HL-60/S4 treated with retinoic acid at 250 ng/mL for 4 days and 3 days (cell line): ENCODE results near the gene ABHD16B.

Source experiments
- in situ Hi-C: fragments of 300-500 bp; cut with MboI; formaldehyde crosslinking; loops from 2 replicates; pipeline ENCODE4 v1.7.0; 2022; ENCODE audit warnings: low sequenced_read_pairs

The ABHD16B gene

DNA sequence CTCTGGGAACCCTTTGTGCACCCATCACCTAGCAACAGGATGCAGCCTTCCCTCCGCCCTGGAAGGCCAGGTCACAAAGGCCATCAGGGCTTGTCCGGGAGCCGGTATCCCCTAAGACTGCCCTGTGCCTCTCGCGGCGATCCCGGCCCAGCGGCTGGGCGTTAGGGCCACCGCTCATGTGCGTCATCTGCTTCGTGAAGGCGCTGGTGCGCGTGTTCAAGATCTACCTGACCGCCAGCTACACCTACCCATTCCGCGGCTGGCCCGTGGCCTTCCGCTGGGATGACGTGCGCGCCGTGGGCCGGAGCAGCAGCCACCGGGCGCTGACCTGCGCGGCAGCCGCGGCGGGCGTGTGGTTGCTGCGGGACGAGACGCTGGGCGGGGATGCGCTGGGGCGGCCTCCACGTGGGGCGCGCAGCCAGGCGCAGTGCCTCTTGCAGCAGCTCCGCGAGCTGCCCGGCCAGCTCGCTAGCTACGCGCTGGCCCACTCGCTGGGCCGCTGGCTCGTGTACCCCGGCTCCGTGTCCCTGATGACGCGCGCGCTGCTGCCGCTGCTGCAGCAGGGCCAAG is at the start of gene ABHD16B:
Gene ABHD16B, plus strand, starts transcription at position 134 of the 570 bp plus-strand sequence. Its CDS starts 43 bp downstream, at position 177.
- in situ Hi-C loops: no loop called here

DNA sequence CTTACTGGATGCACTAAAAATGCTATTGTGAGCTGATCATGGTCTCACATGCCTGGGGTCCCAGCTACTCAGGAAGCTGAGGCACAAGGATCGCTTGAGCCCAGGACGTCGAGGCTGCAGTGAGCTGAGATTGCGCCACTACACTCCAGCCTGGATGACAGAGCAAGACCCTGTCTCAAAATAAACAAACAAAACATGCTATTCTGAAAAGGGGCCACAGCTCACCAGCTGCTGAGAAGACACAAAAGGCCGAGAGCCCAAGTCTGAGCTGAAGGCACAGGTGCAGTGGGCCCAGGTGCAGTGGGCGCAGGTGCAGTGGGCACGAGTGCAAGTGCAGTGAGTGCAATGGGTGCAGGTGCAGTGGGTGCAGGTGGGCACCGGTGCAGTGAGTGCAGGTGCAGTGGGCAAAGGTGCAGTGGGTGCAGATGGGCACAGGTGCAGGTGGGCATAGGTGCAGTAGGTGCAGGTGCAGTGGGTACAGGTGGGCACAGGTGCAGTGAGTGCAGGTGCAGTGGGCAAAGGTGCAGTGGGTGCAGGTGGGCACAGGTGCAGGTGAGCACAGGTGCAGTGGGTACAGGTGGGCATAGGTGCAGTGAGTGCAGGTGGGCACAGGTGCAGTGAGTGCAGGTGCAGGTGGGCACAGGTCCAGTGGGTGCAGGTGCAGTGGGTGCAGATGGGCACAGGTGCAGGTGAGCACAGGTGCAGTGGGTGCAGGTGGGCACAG is 46.2 kb upstream of the ABHD16B start:
- in situ Hi-C loops: no loop called here

DNA sequence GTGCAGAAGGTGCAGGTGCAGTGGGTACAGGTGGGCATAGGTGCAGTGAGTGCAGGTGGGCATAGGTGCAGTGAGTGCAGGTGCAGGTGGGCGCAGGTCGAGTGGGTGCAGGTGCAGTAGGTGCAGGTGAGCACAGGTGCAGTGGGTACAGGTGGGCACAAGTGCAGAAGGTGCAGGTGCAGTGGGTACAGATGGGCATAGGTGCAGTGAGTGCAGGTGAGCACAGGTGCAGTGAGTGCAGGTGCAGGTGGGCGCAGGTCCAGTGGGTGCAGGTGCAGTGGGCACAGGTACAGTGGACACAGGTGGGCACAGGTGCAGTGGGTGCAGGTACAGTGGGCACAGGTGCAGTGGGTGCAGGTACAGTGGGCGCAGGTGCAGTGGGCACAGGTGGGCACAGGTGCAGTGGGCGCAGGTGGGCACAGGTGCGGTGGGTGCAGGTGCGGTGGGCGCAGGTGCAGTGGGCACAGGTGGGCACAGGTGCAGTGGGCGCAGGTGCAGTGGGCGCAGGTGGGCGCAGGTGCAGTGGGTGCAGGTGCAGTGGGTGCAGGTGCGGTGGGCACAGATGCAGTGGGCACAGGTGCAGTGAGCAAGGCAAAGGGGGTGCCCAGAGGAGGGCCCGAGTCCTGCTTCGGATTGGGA is 45.6 kb upstream of the ABHD16B start:
- in situ Hi-C loops: no loop called here

DNA sequence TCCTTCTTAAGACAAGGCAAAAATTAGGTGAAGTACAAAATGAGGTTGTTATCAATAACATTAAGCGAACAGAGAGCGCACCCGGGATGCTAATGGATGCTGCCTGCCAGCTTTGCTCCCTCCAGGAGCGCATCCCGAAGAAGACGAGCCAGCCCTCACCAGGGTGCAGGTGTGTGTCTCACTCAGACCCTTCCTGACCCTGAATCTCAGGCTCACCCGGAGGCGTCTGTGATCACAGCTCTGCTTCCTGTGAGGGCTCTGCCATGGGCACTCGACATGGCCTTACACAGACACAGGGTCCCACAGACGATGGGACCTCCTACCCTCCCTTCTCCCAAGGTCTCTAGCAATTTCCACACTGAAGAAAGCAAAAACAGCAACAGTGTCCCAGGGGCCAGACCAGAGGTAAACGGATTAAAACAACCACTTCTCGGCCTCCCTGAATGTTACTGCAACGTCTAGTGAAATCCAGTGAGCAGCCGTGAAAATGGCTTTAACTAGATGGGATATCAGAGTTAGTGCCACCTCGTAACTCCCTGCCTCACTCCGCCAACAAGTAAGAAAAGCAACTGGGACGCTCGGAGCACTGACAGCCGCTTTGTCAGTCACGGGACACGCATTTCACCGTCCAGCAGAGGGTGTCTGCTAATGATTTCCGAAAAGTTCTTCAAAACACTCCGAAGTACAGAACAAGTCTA is 41.9 kb upstream of the ABHD16B start:
- in situ Hi-C loops: no loop called here

GRCh38 chr20:63821811-63822210 is 39.5 kb upstream of the ABHD16B start:
- in situ Hi-C loops: no loop called here

DNA sequence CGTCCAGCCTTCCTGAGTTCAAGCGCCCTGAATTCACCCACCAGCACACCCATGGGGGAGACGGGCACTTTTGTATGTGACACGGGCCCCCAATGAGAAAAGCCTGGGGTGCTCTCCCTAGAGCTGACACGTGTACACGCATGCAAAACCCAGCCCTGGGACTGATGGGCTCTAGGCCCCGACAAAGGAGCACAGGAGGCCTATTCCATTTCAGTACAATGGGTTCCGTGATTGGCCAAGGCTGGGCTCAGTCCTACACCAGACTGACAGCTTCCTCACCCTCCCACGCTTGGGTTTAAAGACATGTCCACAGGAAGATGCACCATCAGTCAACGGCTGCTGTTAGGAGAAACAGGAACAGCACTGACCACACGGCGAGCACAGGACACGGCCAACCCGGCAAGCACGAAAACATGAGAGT is 39.0 kb upstream of the ABHD16B start:
- in situ Hi-C loops: no loop called here

GRCh38 chr20:63823691-63824311 is 37.5 kb upstream of the ABHD16B start:
- in situ Hi-C loops: no loop called here

GRCh38 chr20:63825331-63826118 is 35.8 kb upstream of the ABHD16B start:
- in situ Hi-C loops: no loop called here

DNA sequence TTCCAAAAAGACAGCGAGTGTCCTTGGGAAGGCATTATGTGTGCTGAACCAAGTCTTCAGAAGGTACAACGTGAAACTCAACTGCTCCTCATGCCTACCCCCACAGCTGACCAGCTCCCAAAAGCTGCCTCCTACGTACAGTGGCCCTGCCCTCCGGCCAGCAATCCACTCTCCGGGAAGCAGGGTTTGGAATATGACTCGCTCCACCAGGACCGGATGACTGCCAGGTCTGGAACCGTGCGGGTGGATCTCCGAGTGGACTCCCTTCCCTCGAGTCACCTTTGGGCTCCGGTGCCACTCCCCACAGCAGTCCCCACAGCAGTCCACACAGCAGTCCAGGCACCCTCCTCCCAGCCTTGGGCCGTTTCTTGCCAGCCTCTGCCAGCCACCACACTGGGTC is 34.5 kb upstream of the ABHD16B start:
- in situ Hi-C loops: no loop called here

GRCh38 chr20:63828124-63828523 is 33.2 kb upstream of the ABHD16B start:
- in situ Hi-C loops: no loop called here

- in situ Hi-C loops: no loop called here
These were observed 32.8 kb upstream of the ABHD16B start for GRCh38 chr20:63828545-63828944.

- in situ Hi-C loops: no loop called here
These were observed 32.3 kb upstream of the ABHD16B start for GRCh38 chr20:63828951-63829350.

GRCh38 chr20:63829603-63829944 is 31.7 kb upstream of the ABHD16B start:
- in situ Hi-C loops: no loop called here

GRCh38 chr20:63829945-63830835 is 31.1 kb upstream of the ABHD16B start:
- in situ Hi-C loops: no loop called here

DNA sequence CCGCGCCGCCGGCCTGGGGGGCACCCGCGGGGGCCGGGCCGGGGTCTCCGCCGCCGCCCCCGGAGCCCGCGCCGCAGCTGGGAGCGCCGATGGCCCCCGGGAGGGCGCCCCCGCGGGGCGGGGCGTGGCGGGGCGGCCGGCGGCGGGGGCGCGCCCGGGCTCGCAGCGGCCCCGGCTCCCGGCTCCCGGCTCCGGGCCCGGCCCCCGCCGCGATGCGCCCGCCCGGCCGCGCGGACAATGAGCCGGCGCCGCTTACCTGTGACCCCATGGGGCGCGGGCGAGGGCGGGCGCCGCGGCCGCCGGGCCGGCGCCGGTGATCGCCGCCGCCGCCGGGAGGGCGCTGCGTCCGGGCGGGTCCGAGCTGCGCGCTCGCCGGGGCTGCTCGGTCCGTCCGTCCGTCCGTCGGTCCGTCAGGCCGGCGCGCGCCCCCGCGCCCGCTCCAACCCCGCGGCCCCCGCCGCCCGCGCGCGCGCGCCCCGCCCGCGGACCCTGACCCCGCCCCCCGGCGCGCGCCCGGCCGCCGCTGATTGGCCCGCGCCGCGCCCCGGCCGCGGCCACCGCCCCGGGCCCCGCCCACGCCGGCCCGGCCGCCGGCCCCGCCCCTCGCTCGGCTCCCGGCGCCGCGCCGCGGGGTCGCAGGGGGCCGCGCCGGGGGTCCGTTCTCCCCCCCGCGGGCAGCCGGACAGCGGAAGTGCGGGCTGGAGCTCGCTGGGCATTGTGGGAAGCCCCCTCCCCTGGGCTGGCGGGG is 30.3 kb upstream of the ABHD16B start, which contains the start of gene ZBTB46:
Gene ZBTB46, minus strand, starts transcription at position 424 of the 748 bp plus-strand sequence. CDS start 40,507 bp downstream, outside the sequence.
- in situ Hi-C loops: no loop called here

DNA sequence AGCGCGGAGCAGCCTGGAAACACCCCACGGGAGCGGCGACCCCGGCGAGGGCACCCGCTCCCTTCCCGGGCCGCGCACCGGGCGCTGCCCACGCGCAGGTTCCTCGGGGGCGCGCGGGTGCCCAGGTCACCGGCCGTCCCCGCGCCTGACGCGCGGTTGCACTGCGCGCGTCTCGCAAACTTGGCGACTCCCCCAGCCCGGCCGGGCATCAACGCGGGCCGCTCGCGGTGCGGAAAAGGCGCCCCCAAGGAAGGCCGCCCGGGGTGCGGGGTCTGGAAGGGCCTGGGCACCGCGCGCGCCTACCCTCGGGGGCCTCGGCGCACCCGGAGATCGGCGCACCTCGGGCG is 29.7 kb upstream of the ABHD16B start:
- in situ Hi-C loops: no loop called here

GRCh38 chr20:63831993-63832686 is 29.2 kb upstream of the ABHD16B start:
- in situ Hi-C loops: no loop called here
